Lower leg skin (tissue), 4 donors: ENCODE measurements around the gene MYB. TPM values are rescaled to one million over a fixed set of nuclear protein-coding genes. Genes with fewer than 3 reads are reported as not detected.

Experiments
- DNase-seq, 2 donors: peaks; one replicate each; pipeline ENCODE4 v3.0.0-alpha.2; 2019; ENCODE audit warnings: low spot score in 2 of 2
- H3K4me3 ChIP-seq: fragments of 200-600 bp; sonication (generic); 2 replicates; pipeline ENCODE4 v1.5.1; 2017; ENCODE audit warnings: mild to moderate bottlenecking, low read depth; ENCODE audit not compliant: poor library complexity, severe bottlenecking
- POLR2A ChIP-seq, 2 donors: fragments of 450-650 bp; IDR thresholded peaks; one replicate each; pipeline ENCODE4 v1.6.1; 2016 to 2017; ENCODE audit warnings: antibody characterized with exemption in 2 of 2, mild to moderate bottlenecking in 1 of 2, moderate library complexity in 1 of 2
- WGBS, 2 donors: methylation state at CpG; one replicate each; pipeline ENCODE4 v1.1.5; 2018; 5-methylcytosine and 5-hydroxymethylcytosine counted together
- intact Hi-C: fragments of 100-400 bp; cut with DNase I; formaldehyde crosslinking; loops from one replicate; pipeline ENCODE4 v1.15.0; 2023; ENCODE audit warnings: low total_unique reads
- total RNA-seq, 4 donors: library from RNA; depleted of rRNA; stranded (reverse); fragments of >200 nt; gene quantifications; one replicate each; pipeline ENCODE4 v1.1.0, GENCODE V29; 2016
- TF ChIP-seq, protein P1 (sequence below), 3 donors: fragments of 450-650 bp; IDR thresholded peaks; one replicate each; pipeline ENCODE4 v1.5.1; 2016; ENCODE audit warnings: antibody characterized with exemption in 3 of 3, mild to moderate bottlenecking in 3 of 3, moderate library complexity in 2 of 3

The MYB gene
- total RNA-seq, 4 donors from 2014 or later = 7.4 to 8.6 (median 7.5) TPM

DNA sequence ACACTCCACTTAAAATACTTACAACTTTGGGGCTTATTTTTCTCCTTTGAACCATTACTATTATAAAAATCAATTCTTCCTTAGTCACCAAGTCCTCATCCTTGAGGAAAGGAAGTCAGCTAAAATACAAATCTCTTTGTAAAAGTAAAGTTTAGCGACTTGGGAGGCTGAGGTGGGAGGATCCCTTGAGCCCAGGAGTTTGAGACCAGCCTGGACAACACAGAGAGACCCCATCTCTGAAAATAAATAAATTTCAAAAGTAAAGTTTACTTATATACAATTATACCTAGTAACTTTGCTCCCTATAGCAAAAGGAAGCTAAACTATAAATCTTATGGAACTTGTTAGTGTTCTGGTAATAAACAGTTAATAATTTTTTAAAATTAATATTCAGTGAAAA is 40.4 kb downstream of the MYB start:
- intact Hi-C loops = no loop called here
- H3K4me3 ChIP-seq = no peak overlapping the region
- no peak for DNase-seq
- TF ChIP-seq, protein P1, sequence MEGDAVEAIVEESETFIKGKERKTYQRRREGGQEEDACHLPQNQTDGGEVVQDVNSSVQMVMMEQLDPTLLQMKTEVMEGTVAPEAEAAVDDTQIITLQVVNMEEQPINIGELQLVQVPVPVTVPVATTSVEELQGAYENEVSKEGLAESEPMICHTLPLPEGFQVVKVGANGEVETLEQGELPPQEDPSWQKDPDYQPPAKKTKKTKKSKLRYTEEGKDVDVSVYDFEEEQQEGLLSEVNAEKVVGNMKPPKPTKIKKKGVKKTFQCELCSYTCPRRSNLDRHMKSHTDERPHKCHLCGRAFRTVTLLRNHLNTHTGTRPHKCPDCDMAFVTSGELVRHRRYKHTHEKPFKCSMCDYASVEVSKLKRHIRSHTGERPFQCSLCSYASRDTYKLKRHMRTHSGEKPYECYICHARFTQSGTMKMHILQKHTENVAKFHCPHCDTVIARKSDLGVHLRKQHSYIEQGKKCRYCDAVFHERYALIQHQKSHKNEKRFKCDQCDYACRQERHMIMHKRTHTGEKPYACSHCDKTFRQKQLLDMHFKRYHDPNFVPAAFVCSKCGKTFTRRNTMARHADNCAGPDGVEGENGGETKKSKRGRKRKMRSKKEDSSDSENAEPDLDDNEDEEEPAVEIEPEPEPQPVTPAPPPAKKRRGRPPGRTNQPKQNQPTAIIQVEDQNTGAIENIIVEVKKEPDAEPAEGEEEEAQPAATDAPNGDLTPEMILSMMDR (IDR thresholded peaks at IDR 0.05) = no peak
- no peak for TF ChIP-seq POLR2A (IDR thresholded peaks at IDR 0.05)
- 84 to 95% methylated on average over 1 of the region's 1 CpG for WGBS, 2 donors

DNA sequence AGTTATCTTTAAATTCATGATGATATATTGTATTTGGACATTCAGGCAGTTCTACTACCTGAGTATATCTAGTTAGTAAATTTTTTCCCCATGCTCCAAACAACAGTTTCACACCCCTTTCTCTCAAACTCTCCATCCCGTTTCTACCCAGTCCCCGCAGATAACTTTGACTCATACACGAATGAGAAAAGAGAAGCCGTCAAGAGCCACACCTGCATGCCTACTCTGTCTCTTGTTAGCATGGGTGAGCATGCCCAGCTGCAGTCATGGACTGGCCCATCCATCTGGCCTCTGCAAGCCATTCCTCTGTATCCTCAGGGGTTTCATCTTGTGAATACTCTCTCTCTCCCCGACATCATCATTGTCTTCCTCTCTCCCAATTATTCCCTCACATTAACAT is 41.5 kb downstream of the MYB start:
- no peak for TF ChIP-seq POLR2A (IDR thresholded peaks at IDR 0.05)
- TF ChIP-seq, protein P1 (IDR thresholded peaks at IDR 0.05) = no peak
- no peak for DNase-seq
- intact Hi-C loops = no loop called here
- WGBS, 2 donors = 85 to 88% methylated on average over 5 of the region's 5 CpGs
- no peak overlapping the region for H3K4me3 ChIP-seq

DNA sequence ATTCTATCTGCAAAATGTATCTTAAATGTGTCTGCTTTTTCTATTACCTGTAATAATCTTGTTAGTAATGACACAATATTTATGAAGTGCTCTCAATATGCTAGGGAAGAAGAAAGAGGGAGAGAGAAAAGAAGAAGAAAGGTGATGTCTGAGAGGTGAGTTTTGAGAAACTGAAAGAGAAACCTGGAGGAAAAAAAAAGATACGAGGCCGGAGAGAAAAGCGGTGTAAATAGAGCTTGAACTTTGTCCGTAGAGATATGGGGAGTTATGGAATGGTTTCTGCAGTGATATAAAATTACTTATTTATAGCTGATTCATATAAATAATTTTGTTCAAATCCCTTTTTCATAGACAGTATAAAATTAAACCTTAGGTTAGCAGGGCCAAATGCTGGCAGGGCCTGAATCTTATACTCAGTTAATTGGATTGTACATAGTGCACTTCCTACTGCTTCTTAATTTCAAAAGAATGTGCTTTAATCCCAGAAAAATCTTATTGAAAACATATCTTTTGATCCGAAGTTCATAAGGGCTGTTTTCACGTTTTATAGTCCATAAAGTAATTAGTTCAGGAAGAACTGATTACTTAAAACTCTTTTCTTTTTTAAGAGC is 43.0 kb downstream of the MYB start:
- no peak for DNase-seq
- TF ChIP-seq, protein P1 (IDR thresholded peaks at IDR 0.05) = no peak
- no peak for TF ChIP-seq POLR2A (IDR thresholded peaks at IDR 0.05)
- 80 to 82% methylated on average over 6 of the region's 6 CpGs for WGBS, 2 donors
- intact Hi-C loops = no loop called here
- H3K4me3 ChIP-seq = no peak overlapping the region

DNA sequence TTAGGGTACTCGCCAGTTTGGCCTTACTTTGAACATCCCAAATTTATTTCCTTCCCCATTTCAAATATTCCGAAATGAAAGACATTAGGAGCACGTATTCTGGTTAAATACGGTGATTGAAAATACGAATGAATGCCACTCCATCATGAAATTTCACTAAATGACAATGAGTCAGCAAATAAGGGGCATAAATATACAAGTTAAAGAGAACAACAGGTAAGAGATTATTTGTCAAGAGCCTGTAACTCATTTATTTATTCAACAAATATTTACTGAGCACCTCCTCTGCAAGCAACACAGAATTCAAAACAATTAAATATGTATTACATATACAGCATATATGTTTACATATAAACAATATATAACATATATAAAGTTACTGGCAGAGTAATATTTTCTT is 44.8 kb downstream of the MYB start:
- TF ChIP-seq, protein P1 (IDR thresholded peaks at IDR 0.05) = no peak
- TF ChIP-seq POLR2A (IDR thresholded peaks at IDR 0.05) = no peak
- WGBS, 2 donors = 82 to 95% methylated on average over 5 of the region's 5 CpGs
- intact Hi-C loops = no loop called here
- DNase-seq = no peak
- no peak overlapping the region for H3K4me3 ChIP-seq

DNA sequence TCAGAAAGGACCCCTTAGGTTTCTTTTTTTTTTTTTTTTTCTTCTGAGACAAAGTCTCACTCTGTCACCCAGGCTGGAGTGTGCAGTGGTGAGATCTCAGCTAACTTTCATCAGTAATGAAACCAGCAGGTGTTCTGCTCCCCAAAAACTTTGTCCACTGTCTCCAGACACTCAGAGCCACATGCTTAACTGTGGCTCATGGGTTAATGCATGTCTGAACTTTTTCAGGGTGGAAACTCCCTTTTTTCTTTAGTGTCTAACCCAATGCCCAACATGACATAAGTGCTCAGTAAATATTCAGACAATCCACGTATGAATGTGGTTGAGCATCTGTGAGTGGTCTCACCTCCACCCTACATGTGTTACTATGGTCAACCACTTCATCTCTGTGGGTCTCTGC is 45.4 kb downstream of the MYB start:
- WGBS, 2 donors = 45 to 61% methylated on average over 1 of the region's 1 CpG
- DNase-seq = no peak
- no peak overlapping the region for H3K4me3 ChIP-seq
- no peak for TF ChIP-seq POLR2A (IDR thresholded peaks at IDR 0.05)
- TF ChIP-seq, protein P1 (IDR thresholded peaks at IDR 0.05) = no peak
- intact Hi-C loops = no loop called here

DNA sequence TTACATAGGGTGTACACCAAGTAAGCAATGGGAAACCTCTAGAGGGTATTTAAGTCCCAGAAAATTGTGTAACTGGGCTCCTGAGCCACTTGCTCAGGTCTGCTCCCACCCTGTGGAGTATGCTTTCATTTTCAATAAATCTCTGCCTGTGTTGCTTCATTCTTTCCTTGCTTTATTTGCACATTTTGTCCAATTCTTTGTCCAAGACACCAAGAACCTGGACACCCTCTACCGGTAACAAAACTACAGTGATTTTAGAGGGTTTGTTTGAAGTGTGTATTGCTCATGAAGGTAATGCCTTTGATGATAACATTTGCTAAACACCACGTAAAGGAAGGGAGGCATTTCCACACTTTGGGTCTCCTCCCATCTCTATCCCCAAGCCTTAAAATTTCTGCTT is 46.2 kb downstream of the MYB start:
- TF ChIP-seq, protein P1 (IDR thresholded peaks at IDR 0.05) = no peak
- TF ChIP-seq POLR2A (IDR thresholded peaks at IDR 0.05) = no peak
- no peak overlapping the region for H3K4me3 ChIP-seq
- no peak for DNase-seq
- 90 to 97% methylated on average over 2 of the region's 2 CpGs for WGBS, 2 donors
- intact Hi-C loops = no loop called here
